Ovary (tissue), 9 donors: Measurements from ENCODE around the gene ETNK1. TPM values are rescaled to one million over a fixed set of nuclear protein-coding genes. Genes with fewer than 3 reads are reported as not detected.
A peak's percentile ranks its signal among the peaks of the same experiment; 100 is the strongest.

ENCODE experiments used
- DNase-seq, 5 donors: peaks; one replicate each; pipeline ENCODE4 v3.0.0-alpha.2; 2019 to 2020
- H3K27ac ChIP-seq, 2 donors: fragments of 200-600 bp; one replicate each; pipeline versions ENCODE4 v1.5.1 to v1.8.0; 2019 to 2022
- H3K27me3 ChIP-seq: fragments of 200-600 bp; one replicate; pipeline ENCODE4 v1.8.0; 2022
- H3K36me3 ChIP-seq: fragments of 200-600 bp; sonication (generic); one replicate; pipeline ENCODE4 v1.5.1; 2019
- H3K4me1 ChIP-seq: one replicate; pipeline ENCODE4 v1.8.1; 2013; ENCODE audit warnings: mild to moderate bottlenecking, moderate library complexity; ENCODE audit not compliant: insufficient read depth
- H3K4me3 ChIP-seq: fragments of 200-600 bp; sonication (generic); one replicate; pipeline ENCODE4 v1.5.1; 2017
- H3K9me3 ChIP-seq, 2 donors: fragments of 200-600 bp in 1 of 2; sonication (generic) in 1 of 2; one replicate each; pipeline versions ENCODE4 v1.5.1 to v1.8.1; 2013 to 2019; ENCODE audit warnings: mild to moderate bottlenecking in 1 of 2, moderate library complexity in 1 of 2
- CTCF ChIP-seq, 3 donors: fragments of 450-650 bp in 2 of 3; fragments of 200-600 bp in 1 of 3; IDR thresholded peaks; one replicate each; pipeline versions ENCODE4 v1.5.1 to v1.8.0; 2016 to 2022; ENCODE audit warnings: antibody characterized with exemption in 3 of 3, mild to moderate bottlenecking in 1 of 3
- EP300 ChIP-seq: sonication (generic); formaldehyde crosslinking; IDR thresholded peaks from one replicate; pipeline ENCODE4 v1.6.1; 2017; ENCODE audit warnings: antibody characterized with exemption
- POLR2A ChIP-seq: fragments of 450-650 bp; IDR thresholded peaks from one replicate; pipeline ENCODE4 v1.6.1; 2017; ENCODE audit warnings: antibody characterized with exemption, mild to moderate bottlenecking, moderate library complexity
- WGBS, 3 donors: extraction: QIAGEN DNeasy Blood & Tissue Kit in 1 of 3; methylation state at CpG; one replicate each; pipeline versions ENCODE4 v1.1.5 to v1.1.7; 2013 to 2017; 5-methylcytosine and 5-hydroxymethylcytosine counted together
- intact Hi-C, 4 donors: fragments of 100-400 bp; cut with DNase I; formaldehyde crosslinking; loops; one replicate each; pipeline versions ENCODE4 v1.11.0 to v1.15.1; 2022 to 2023
- polyA plus RNA-seq, 2 donors: library from polyadenylated mRNA; stranded (reverse); fragments of 200-250 nt in 1 of 2; fragments of 350-450 nt in 1 of 2; fragmentation: Illumina TruSeq in 1 of 2; extraction: RNeasy Lipid Tissue Mini Kit (QIAGEN cat#74804) in 1 of 2; gene quantifications; one replicate each; pipeline ENCODE4 v1.2.3, GENCODE V29; 2013 to 2014
- total RNA-seq, 7 donors: library from RNA; depleted of rRNA in 2 of 7; stranded (reverse); fragments of >200 nt in 2 of 7; fragmentation: NEBNext Ultra II Directional in 3 of 7; extraction: Animal tissue kit (Norgen Biotek cat#: 25700) in 3 of 7; gene quantifications; one replicate each; pipeline versions ENCODE4 v1.1.0 to v1.2.4, GENCODE V29; 2016 to 2023
- donor health status: DM: no; HTN: no; CAD: no; lungs with moderate emphysema.
- donor health status: DM: no; HTN: no; CAD: no.
- donor health status: Bipolar disorder and iron deficiency.
- donor health status: DM: yes; HTN: yes; CAD: no.
- donor health status: DM: no; HTN: no; CAD: no.
- donor health status: DM: yes; HTN: yes; CAD: no.

ETNK1 gene
- total and polyA plus RNA-seq, 9 donors = 11.9 to 50.6 (median 41.4) TPM

GRCh38 chr12:22625762-22626294 lies 857 bp downstream of the ETNK1 start:
- intact Hi-C loops = loop anchor here in 2 of 4 donors (5.0 to 10.0 kb wide), 2 partner anchors 81 to 84 kb away; partner anchors contain the start of gene C2CD5 (in 2 of the 2)
- TF ChIP-seq EP300 (no peak), POLR2A (no peak), CTCF (IDR thresholded peaks at IDR 0.05) (no peak)

GRCh38 chr12:22626406-22626805 lies 1.4 kb downstream of the ETNK1 start:
- 6 to 10% (median 6%) methylated on average over 4 of the region's 4 CpGs for WGBS, 3 donors
- intact Hi-C loops = loop anchor here in 2 of 4 donors (5.0 to 10.0 kb wide), 2 partner anchors 82 to 84 kb away; partner anchors contain the start of gene C2CD5 (in 2 of the 2)
- H3K4me3 ChIP-seq = peak overlapping the region; percentile 95
- H3K27me3 ChIP-seq = no peaks in the 10 kb centered on the region
- TF ChIP-seq EP300 = no peak
- TF ChIP-seq CTCF (IDR thresholded peaks at IDR 0.05) = no peak
- TF ChIP-seq POLR2A = no peak
- no peaks in the 10 kb centered on the region for H3K9me3 ChIP-seq
- H3K27ac ChIP-seq = peak overlapping the region in 1 of 2 donors; percentile 94
- no peaks in the 10 kb centered on the region for H3K36me3 ChIP-seq
- DNase-seq = no peak
- H3K4me1 ChIP-seq = no peaks in the 10 kb centered on the region

More at GRCh38 chr12:22625762-22626294, 857 bp downstream of the ETNK1 start:
- peak overlapping the region; percentile 94 to 97 for H3K27ac ChIP-seq
- H3K4me3 ChIP-seq = peak overlapping the region; percentile 95
- WGBS, 3 donors = 0% methylated on average over 18 of the region's 18 CpGs
- DNase-seq = peak; percentile 27 to 58 (median 37)
- no peaks in the 10 kb centered on the region for H3K9me3 ChIP-seq
- no peaks in the 10 kb centered on the region for H3K27me3 ChIP-seq
- H3K36me3 ChIP-seq = no peaks in the 10 kb centered on the region
- no peaks in the 10 kb centered on the region for H3K4me1 ChIP-seq

GRCh38 chr12:22627371-22627770 lies 2.4 kb downstream of the ETNK1 start:
- H3K9me3 ChIP-seq = no peaks in the 10 kb centered on the region
- intact Hi-C loops = loop anchor here in 2 of 4 donors (5.0 to 10.0 kb wide), 2 partner anchors 83 to 85 kb away; partner anchors contain the start of gene C2CD5 (in 2 of the 2)
- peak overlapping the region; percentile 95 for H3K4me3 ChIP-seq

DNA sequence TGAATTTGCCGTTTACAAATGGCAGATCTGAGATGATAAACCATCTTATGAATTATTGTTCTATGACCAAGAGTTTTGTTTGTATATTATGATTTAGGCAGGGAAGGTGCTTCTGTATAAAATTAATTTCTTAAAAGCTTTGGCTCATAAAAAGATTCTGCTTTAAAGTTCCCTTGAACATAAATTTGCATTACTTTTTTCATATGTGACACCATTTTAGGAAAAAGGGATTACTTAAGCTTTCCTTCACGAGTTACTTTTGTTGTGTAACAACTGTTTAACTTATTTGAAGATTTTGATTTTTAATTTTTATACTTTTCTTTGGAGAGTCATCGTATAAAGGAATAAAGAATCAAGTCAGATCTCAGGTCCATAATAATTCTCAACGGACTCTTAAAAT lies 3.3 kb downstream of the ETNK1 start:
- TF ChIP-seq CTCF (IDR thresholded peaks at IDR 0.05) (no peak), EP300 (no peak), POLR2A (no peak)
- Histone ChIP-seq H3K27me3 (no peaks in the 10 kb centered on the region), H3K4me1 (no peaks in the 10 kb centered on the region), H3K4me3 (no peak overlapping the region), H3K9me3 (no peaks in the 10 kb centered on the region), H3K36me3 (no peaks in the 10 kb centered on the region), H3K27ac (no peak overlapping the region)
- no peak for DNase-seq
- WGBS, 3 donors = 32 to 46% (median 37%) methylated on average over 4 of the region's 4 CpGs
- intact Hi-C loops = loop anchor here in 2 of 4 donors (5.0 to 10.0 kb wide), 2 partner anchors 83 to 86 kb away; partner anchors contain the start of gene C2CD5 (in 2 of the 2)

More at GRCh38 chr12:22627371-22627770, 2.4 kb downstream of the ETNK1 start:
- H3K36me3 ChIP-seq = no peaks in the 10 kb centered on the region
- TF ChIP-seq EP300 (no peak), CTCF (IDR thresholded peaks at IDR 0.05) (no peak), POLR2A (no peak)
- H3K4me1 ChIP-seq = no peaks in the 10 kb centered on the region
- WGBS, 3 donors = 38 to 46% (median 42%) methylated on average over 2 of the region's 2 CpGs
- H3K27me3 ChIP-seq = no peaks in the 10 kb centered on the region
- no peak overlapping the region for H3K27ac ChIP-seq
- no peak for DNase-seq
